ENCODE measurements around the gene PXYLP1.

Gene PXYLP1

DNA sequence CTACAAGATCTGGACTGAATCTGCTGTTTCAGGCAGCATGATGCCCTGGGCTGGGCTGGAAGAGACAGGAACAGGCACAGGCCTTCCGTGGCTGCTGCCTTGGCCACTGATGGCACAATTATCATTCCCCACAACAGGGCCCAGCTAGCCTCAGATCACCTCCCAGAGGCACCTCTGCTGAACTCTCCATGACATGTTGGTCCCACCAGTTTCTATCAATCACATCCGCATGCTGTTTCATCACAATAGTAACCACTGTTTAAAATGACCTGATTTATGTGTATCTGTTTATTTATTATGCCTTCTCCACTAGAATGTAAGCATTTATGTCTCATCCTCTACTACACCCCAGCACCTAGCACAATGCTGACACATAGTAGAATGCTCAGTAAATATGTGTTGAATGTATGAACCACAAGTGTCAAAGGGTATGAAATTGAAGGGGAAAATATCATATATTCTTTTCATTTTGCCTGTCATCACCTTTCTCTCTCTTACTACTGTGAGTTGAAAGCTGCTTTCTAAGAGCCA, 104.0 kb downstream of the PXYLP1 start:
- H3K27ac Mint-ChIP-seq = peak overlapping the region in 1 of 3 experiments; percentile 4
- H3K27me3 Mint-ChIP-seq (ENCODE audit: low read depth) = no peaks in the 10 kb centered on the region
- no peak for TF ChIP-seq CTCF (IDR thresholded peaks at IDR 0.05; ENCODE audit: unreplicated experiment in 3 of 3)
- H3K36me3 Mint-ChIP-seq (ENCODE audit: low read depth) = peaks cover 3% of the 10 kb centered on the region
- H3K4me3 Mint-ChIP-seq = no peak overlapping the region
- peaks cover 9% of the 10 kb centered on the region for H3K4me1 Mint-ChIP-seq
- H3K9me3 Mint-ChIP-seq = peaks cover 4% of the 10 kb centered on the region

DNA sequence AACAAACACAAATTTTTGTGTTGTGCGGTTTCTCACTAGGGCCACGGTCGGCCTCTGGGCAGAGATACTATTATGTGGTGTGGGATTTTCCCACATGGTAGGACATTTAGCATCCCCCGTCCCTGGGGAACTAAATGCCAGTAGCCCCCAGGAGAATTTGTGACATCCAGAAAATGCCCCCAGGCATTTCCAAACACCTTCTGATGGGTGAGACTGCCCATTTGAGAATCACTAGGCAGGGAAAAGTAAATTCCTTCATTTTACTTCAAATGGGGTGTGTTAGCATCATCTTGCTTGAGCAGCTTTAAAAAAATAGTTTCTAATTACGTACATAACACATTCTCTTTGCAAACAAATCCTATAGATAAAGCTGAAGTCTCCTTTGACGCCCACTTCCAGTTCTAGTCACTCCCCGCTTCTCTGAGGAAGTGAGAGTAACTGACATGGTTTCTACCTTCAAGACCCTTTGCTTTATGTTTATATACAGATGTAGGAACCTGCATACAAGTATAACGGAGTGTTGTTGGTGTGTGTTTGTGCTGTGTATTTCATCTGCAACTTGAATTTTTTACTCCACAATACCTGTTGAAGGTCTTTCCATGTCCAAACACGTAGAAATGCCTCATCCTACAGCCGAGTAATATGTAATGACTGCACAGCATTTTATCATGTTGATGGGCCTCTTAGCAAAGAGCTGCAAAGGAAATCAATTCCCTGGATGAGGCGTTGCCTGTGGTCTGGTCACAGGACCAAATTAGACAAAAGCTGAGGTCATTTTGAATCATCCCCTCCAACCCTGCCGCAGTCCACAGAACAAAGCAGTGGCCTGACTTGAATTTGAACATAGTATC, 105.3 kb downstream of the PXYLP1 start:
- TF ChIP-seq CTCF (IDR thresholded peaks at IDR 0.05; ENCODE audit: unreplicated experiment in 3 of 3) = no peak
- H3K36me3 Mint-ChIP-seq (ENCODE audit: low read depth) = peaks cover 3% of the 10 kb centered on the region
- H3K27me3 Mint-ChIP-seq (ENCODE audit: low read depth) = peaks cover 3% of the 10 kb centered on the region
- peaks cover 13% of the 10 kb centered on the region for H3K9me3 Mint-ChIP-seq
- H3K4me1 Mint-ChIP-seq = peaks cover 9% of the 10 kb centered on the region
- no peak overlapping the region for H3K4me3 Mint-ChIP-seq
- no peak overlapping the region for H3K27ac Mint-ChIP-seq

- Mint-ChIP-seq H3K27ac (no peak overlapping the region), H3K4me1 (peaks cover 4% of the 10 kb centered on the region), H3K9me3 (peaks cover 13% of the 10 kb centered on the region), H3K36me3 (ENCODE audit: low read depth) (peaks cover 3% of the 10 kb centered on the region), H3K27me3 (ENCODE audit: low read depth) (peaks cover 4% of the 10 kb centered on the region), H3K4me3 (no peak overlapping the region)
- no peak for TF ChIP-seq CTCF (IDR thresholded peaks at IDR 0.05; ENCODE audit: unreplicated experiment in 3 of 3)
Measured at GRCh38 chr3:141337523-141337854, 105.9 kb downstream of the PXYLP1 start.

GRCh38 chr3:141337991-141338390, 106.4 kb downstream of the PXYLP1 start:
- H3K4me1 Mint-ChIP-seq = no peaks in the 10 kb centered on the region
- H3K36me3 Mint-ChIP-seq (ENCODE audit: low read depth) = peaks cover 3% of the 10 kb centered on the region
- no peak overlapping the region for H3K27ac Mint-ChIP-seq
- H3K27me3 Mint-ChIP-seq (ENCODE audit: low read depth) = peaks cover 4% of the 10 kb centered on the region
- H3K4me3 Mint-ChIP-seq = no peak overlapping the region
- H3K9me3 Mint-ChIP-seq = peaks cover 17% of the 10 kb centered on the region
- no peak for TF ChIP-seq CTCF (IDR thresholded peaks at IDR 0.05; ENCODE audit: unreplicated experiment in 3 of 3)

- TF ChIP-seq CTCF (IDR thresholded peaks at IDR 0.05; ENCODE audit: unreplicated experiment in 3 of 3) = no peak
- H3K27ac Mint-ChIP-seq = no peak overlapping the region
- H3K4me1 Mint-ChIP-seq = no peaks in the 10 kb centered on the region
- H3K4me3 Mint-ChIP-seq = no peak overlapping the region
- peaks cover 4% of the 10 kb centered on the region for H3K27me3 Mint-ChIP-seq (ENCODE audit: low read depth)
- H3K36me3 Mint-ChIP-seq (ENCODE audit: low read depth) = peaks cover 3% of the 10 kb centered on the region
- peaks cover 19% of the 10 kb centered on the region for H3K9me3 Mint-ChIP-seq
Measured at GRCh38 chr3:141338881-141339280, 107.3 kb downstream of the PXYLP1 start.

DNA sequence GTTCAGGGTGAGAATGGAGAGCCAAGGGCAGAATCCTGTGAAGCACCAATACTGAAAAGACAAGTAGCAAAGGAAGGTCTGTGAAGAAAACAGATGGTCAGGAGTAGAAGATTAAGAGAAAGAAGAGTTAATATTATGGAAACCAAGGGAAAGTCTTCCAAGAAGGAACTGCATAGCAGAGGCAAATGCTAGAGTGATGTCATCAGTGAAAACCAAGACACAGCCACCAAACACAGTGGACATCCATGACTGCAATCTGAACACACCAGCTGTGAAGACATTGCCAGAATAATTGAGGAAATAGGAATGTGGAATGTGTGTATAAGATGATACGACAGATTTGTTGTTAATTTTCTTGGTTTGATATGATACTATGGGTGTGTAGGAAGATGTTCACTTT, 109.9 kb downstream of the PXYLP1 start:
- H3K4me1 Mint-ChIP-seq = no peaks in the 10 kb centered on the region
- peaks cover 19% of the 10 kb centered on the region for H3K9me3 Mint-ChIP-seq
- no peak for TF ChIP-seq CTCF (IDR thresholded peaks at IDR 0.05; ENCODE audit: unreplicated experiment in 3 of 3)
- peaks cover 3% of the 10 kb centered on the region for H3K36me3 Mint-ChIP-seq (ENCODE audit: low read depth)
- peaks cover 4% of the 10 kb centered on the region for H3K27me3 Mint-ChIP-seq (ENCODE audit: low read depth)
- no peak overlapping the region for H3K27ac Mint-ChIP-seq
- H3K4me3 Mint-ChIP-seq = no peak overlapping the region

All from nephron (organoid).